ENCODE results near the gene TUBGCP2. TPM values are rescaled to one million over a fixed set of nuclear protein-coding genes. Genes with fewer than 3 reads are reported as not detected.

TUBGCP2 gene
- total RNA-seq, 1 donor from 2014 or later: 50.7 TPM

DNA sequence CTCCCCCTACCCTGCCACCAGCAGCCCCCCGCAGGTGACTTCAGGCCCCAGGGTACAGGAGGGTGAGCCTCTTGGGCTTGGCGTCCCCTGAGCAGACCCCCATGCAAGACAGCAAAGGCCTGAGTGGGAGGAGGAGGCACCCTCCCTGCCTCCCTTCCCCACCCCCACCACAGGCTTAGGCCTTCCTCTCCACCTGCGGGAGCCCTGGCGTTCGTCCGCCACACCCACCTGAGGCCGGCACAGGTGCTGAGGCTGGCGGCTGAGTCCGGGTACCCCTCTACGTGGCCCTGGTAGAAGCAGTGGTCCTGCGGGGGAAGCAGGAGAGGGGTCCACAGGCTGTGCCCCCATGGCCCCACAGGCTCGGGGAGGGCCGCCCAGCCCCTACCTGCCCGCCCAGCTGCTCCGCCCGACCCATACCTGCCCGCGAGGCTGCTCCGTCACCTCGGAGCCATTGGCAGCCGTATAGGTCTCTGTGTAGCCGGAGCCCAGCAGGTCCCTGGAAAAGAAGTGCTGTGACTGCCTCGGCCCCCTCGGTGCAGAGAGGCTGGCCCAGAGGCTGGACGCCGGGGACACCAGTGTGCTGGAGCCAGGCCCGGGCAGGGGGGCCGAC, 35.0 kb downstream of the TUBGCP2 start:
- Mint-ChIP-seq H3K4me3 (ENCODE audit: unreplicated experiment) (no peak overlapping the region), H3K9me3 (ENCODE audit: unreplicated experiment) (no peaks in the 10 kb centered on the region), H3K4me1 (ENCODE audit: unreplicated experiment) (no peaks in the 10 kb centered on the region), H3K27ac (ENCODE audit: unreplicated experiment) (no peak overlapping the region), H3K36me3 (ENCODE audit: low read depth, unreplicated experiment) (no peaks in the 10 kb centered on the region), H3K27me3 (ENCODE audit: unreplicated experiment) (no peaks in the 10 kb centered on the region)
- DNase-seq (ENCODE audit: low spot score): no peak
- no peak for TF ChIP-seq CTCF (IDR thresholded peaks at IDR 0.05; ENCODE audit: unreplicated experiment)

DNA sequence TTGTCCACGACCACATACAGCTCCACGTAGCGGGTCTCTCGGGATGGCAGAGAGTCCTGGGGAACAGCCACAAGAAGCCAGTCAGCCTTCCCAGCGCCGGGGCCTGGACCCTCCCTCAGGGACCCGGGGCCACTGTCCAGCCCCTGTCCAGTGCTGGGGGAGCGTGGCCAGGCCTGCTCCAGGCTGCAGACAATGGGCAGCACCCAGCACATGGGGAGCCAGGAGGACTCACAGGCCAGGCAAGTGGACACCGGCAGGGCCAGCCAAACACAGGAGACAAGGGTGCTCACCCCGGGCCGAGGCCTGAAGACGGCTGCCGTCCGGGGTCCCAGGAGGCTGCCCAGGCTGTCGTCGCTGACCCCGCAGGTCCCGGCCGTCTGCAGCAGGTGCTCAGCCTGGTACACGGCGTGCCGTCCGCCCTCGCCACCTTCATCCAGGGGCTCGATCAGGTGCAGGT, 35.7 kb downstream of the TUBGCP2 start:
- Mint-ChIP-seq H3K4me3 (ENCODE audit: unreplicated experiment) (no peak overlapping the region), H3K27ac (ENCODE audit: unreplicated experiment) (no peak overlapping the region), H3K4me1 (ENCODE audit: unreplicated experiment) (no peaks in the 10 kb centered on the region), H3K36me3 (ENCODE audit: low read depth, unreplicated experiment) (no peaks in the 10 kb centered on the region), H3K9me3 (ENCODE audit: unreplicated experiment) (no peaks in the 10 kb centered on the region), H3K27me3 (ENCODE audit: unreplicated experiment) (no peaks in the 10 kb centered on the region)
- no peak for TF ChIP-seq CTCF (IDR thresholded peaks at IDR 0.05; ENCODE audit: unreplicated experiment)
- DNase-seq (ENCODE audit: low spot score): no peak

- no peak for TF ChIP-seq CTCF (IDR thresholded peaks at IDR 0.05; ENCODE audit: unreplicated experiment)
- Mint-ChIP-seq H3K27ac (ENCODE audit: unreplicated experiment) (no peak overlapping the region), H3K9me3 (ENCODE audit: unreplicated experiment) (no peaks in the 10 kb centered on the region), H3K4me1 (ENCODE audit: unreplicated experiment) (no peaks in the 10 kb centered on the region), H3K27me3 (ENCODE audit: unreplicated experiment) (no peaks in the 10 kb centered on the region), H3K4me3 (ENCODE audit: unreplicated experiment) (no peak overlapping the region), H3K36me3 (ENCODE audit: low read depth, unreplicated experiment) (no peaks in the 10 kb centered on the region)
- DNase-seq (ENCODE audit: low spot score): no peak
Observed at GRCh38 chr10:133272301-133272963, 36.2 kb downstream of the TUBGCP2 start.

DNA sequence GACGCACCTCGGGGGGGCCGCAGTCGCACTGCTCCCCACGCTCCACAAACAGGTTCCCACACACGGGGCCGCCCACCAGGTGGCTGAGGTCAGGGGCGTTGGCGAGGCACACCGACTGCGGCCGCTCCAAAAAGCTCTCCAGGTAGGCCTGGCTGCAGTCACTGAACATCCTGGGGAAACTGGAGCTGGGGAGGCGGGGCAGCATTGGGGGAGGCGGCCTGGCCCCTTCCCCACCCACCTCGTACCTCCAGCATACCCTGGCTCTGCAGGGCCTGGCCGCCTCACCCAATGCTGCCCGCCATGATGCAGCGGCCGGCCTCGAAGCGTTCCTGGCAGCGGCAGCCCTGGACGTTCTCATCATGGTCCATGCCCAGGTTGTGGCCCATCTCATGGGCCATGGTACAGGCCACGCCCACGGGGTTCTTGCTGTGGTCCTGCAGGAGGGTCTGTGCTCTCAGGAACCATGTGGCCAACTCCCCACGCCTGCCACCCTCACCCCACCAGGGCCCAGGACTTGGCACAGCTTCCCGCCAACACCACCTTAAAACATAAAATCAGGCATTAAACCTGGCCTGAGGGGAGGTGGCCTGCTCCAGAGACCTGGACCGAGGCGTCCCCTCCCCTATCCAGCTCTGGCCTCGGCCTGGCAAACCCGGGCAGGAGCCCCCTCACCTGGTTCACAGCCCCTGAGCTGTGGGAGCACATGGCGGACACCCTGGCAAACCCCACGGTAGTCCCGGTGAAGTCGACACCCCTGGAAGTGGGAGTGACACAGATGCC, 37.0 kb downstream of the TUBGCP2 start:
- Mint-ChIP-seq H3K27ac (ENCODE audit: unreplicated experiment) (no peak overlapping the region), H3K36me3 (ENCODE audit: low read depth, unreplicated experiment) (no peaks in the 10 kb centered on the region), H3K27me3 (ENCODE audit: unreplicated experiment) (no peaks in the 10 kb centered on the region), H3K4me3 (ENCODE audit: unreplicated experiment) (no peak overlapping the region), H3K9me3 (ENCODE audit: unreplicated experiment) (no peaks in the 10 kb centered on the region), H3K4me1 (ENCODE audit: unreplicated experiment) (no peaks in the 10 kb centered on the region)
- DNase-seq (ENCODE audit: low spot score): no peak
- TF ChIP-seq CTCF (IDR thresholded peaks at IDR 0.05; ENCODE audit: unreplicated experiment): no peak

All from endothelial cell (in vitro differentiated cells).